ENCODE data around the gene IFI6. TPM values are rescaled to one million over a fixed set of nuclear protein-coding genes. Genes with fewer than 3 reads are reported as not detected.

Gene IFI6
- total and polyA plus RNA-seq, 2 of the 13 experiments (the other 11 are each of a cell fraction or from before 2014, with no cell fraction given): 12.9 to 13.2 TPM

DNA sequence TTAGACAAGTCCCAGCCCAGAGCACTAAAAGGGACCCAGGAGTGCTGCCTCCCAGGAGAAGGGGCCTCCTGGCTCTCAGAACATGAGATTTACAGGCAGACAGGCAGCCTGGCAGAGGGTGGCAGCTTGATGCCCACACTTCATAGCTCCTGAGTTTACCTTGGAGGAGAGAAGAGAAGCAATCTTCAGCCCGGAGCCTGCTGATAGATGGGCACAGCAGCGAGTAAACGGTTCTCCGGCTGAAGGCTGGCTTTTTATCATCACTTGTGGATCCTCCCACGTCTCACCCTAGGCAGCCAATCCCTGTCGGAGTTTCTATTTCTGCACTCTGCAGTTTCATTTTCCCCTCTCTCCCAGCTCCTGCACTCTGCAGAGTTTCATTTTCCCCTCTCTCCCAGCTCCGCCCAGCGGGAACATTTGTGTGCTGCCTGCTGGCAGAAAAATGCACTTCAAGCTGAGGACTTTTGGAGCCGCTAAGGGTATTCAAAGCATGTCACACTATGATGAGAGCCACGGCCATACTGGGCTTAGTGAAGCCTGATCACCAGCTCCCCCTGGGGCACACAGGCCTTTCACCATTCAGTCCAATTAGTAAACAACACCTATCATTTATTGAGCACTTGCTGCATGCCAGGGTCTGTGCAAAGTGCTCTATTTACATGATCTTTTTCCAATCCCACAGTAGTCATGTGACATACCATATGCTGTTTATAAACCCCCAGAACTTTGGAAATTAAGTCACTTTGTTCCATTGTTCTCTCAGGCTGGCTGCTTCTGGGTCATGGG, at the start of gene IFI6 (continued):
- TF ChIP-seq, protein P1, sequence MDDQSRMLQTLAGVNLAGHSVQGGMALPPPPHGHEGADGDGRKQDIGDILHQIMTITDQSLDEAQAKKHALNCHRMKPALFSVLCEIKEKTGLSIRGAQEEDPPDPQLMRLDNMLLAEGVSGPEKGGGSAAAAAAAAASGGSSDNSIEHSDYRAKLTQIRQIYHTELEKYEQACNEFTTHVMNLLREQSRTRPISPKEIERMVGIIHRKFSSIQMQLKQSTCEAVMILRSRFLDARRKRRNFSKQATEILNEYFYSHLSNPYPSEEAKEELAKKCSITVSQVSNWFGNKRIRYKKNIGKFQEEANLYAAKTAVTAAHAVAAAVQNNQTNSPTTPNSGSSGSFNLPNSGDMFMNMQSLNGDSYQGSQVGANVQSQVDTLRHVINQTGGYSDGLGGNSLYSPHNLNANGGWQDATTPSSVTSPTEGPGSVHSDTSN (CRISPR knock-in tag; IDR thresholded peaks at IDR 0.05; ENCODE audit: borderline replicate concordance): no peak
- TF ChIP-seq BRD4 (CRISPR knock-in tag; IDR thresholded peaks at IDR 0.05) (0 out of 2 replicates have a peak, but pooled peaks have one; percentile 23), RFXAP (CRISPR knock-in tag; IDR thresholded peaks at IDR 0.05; ENCODE audit: borderline replicate concordance) (no peak), ZNF317 (CRISPR knock-in tag; IDR thresholded peaks at IDR 0.05) (no peak), HNRNPH1 (optimal IDR thresholded peaks at IDR 0.05; ENCODE audit: low read depth, low read length) (no peak), ISL2 (CRISPR knock-in tag; IDR thresholded peaks at IDR 0.05) (no peak), HNRNPK (IDR thresholded peaks at IDR 0.05; ENCODE audit: low read depth, low read length, poor library complexity, severe bottlenecking) (no peak), ZNF224 (CRISPR knock-in tag; IDR thresholded peaks at IDR 0.05) (no peak), MIER2 (CRISPR knock-in tag; IDR thresholded peaks at IDR 0.05) (no peak), SMYD3 (CRISPR knock-in tag; IDR thresholded peaks at IDR 0.05) (0 out of 2 replicates have a peak, but pooled peaks have one; percentile 39), MYNN (CRISPR knock-in tag; IDR thresholded peaks at IDR 0.05; ENCODE audit: low read depth) (no peak), ZNF883 (CRISPR knock-in tag; IDR thresholded peaks at IDR 0.05; ENCODE audit: not compliant biosample characterization) (no peak), RCOR2 (CRISPR knock-in tag; IDR thresholded peaks at IDR 0.05) (no peak), ZBTB7B (CRISPR knock-in tag; IDR thresholded peaks at IDR 0.05) (no peak; the same call in 1 of the 2 replicates), NR2C2 (CRISPR knock-in tag; IDR thresholded peaks at IDR 0.05; ENCODE audit: borderline replicate concordance) (no peak), NFIC (IDR thresholded peaks at IDR 0.05; ENCODE audit: low read length) (no peak)
- TF ChIP-seq, protein P2, sequence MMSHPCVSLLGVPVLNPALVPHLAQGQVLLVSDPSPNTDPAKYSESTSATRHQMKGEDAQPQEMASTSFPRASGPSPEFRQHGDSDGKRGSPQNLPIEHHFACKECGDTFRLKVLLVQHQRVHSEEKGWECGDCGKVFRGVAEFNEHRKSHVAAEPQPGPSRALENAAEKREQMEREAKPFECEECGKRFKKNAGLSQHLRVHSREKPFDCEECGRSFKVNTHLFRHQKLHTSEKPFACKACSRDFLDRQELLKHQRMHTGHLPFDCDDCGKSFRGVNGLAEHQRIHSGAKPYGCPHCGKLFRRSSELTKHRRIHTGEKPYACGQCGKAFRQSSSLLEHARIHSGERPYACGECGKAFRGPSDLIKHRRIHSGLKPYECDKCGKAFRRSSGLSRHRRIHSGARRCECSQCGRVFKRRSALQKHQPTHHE (CRISPR knock-in tag; IDR thresholded peaks at IDR 0.05; ENCODE audit: borderline replicate concordance): peak; percentile 58; the same call in 1 of the 2 replicates
- TF ChIP-seq, protein P3, sequence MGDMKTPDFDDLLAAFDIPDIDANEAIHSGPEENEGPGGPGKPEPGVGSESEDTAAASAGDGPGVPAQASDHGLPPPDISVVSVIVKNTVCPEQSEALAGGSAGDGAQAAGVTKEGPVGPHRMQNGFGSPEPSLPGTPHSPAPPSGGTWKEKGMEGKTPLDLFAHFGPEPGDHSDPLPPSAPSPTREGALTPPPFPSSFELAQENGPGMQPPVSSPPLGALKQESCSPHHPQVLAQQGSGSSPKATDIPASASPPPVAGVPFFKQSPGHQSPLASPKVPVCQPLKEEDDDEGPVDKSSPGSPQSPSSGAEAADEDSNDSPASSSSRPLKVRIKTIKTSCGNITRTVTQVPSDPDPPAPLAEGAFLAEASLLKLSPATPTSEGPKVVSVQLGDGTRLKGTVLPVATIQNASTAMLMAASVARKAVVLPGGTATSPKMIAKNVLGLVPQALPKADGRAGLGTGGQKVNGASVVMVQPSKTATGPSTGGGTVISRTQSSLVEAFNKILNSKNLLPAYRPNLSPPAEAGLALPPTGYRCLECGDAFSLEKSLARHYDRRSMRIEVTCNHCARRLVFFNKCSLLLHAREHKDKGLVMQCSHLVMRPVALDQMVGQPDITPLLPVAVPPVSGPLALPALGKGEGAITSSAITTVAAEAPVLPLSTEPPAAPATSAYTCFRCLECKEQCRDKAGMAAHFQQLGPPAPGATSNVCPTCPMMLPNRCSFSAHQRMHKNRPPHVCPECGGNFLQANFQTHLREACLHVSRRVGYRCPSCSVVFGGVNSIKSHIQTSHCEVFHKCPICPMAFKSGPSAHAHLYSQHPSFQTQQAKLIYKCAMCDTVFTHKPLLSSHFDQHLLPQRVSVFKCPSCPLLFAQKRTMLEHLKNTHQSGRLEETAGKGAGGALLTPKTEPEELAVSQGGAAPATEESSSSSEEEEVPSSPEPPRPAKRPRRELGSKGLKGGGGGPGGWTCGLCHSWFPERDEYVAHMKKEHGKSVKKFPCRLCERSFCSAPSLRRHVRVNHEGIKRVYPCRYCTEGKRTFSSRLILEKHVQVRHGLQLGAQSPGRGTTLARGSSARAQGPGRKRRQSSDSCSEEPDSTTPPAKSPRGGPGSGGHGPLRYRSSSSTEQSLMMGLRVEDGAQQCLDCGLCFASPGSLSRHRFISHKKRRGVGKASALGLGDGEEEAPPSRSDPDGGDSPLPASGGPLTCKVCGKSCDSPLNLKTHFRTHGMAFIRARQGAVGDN (CRISPR knock-in tag; IDR thresholded peaks at IDR 0.05): peak; percentile 20; the same call in 1 of the 2 replicates
- TF ChIP-seq, protein P4, sequence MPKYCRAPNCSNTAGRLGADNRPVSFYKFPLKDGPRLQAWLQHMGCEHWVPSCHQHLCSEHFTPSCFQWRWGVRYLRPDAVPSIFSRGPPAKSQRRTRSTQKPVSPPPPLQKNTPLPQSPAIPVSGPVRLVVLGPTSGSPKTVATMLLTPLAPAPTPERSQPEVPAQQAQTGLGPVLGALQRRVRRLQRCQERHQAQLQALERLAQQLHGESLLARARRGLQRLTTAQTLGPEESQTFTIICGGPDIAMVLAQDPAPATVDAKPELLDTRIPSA (CRISPR knock-in tag; IDR thresholded peaks at IDR 0.05; ENCODE audit: borderline replicate concordance): no peak
- TF ChIP-seq, protein P5, sequence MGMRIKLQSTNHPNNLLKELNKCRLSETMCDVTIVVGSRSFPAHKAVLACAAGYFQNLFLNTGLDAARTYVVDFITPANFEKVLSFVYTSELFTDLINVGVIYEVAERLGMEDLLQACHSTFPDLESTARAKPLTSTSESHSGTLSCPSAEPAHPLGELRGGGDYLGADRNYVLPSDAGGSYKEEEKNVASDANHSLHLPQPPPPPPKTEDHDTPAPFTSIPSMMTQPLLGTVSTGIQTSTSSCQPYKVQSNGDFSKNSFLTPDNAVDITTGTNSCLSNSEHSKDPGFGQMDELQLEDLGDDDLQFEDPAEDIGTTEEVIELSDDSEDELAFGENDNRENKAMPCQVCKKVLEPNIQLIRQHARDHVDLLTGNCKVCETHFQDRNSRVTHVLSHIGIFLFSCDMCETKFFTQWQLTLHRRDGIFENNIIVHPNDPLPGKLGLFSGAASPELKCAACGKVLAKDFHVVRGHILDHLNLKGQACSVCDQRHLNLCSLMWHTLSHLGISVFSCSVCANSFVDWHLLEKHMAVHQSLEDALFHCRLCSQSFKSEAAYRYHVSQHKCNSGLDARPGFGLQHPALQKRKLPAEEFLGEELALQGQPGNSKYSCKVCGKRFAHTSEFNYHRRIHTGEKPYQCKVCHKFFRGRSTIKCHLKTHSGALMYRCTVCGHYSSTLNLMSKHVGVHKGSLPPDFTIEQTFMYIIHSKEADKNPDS (CRISPR knock-in tag; IDR thresholded peaks at IDR 0.05): no peak
